MG63 (cell line): ENCODE data around the gene MVB12A. TPM values are rescaled to one million over a fixed set of nuclear protein-coding genes. Genes with fewer than 3 reads are reported as not detected.

Source experiments
- DNase-seq: peaks from one replicate; pipeline ENCODE4 v3.0.0-alpha.2; 2020
- H3K27me3 ChIP-seq: fragments of 250-450 bp; sonication (Bioruptor Pico); 2 replicates; pipeline ENCODE4 v1.5.1; 2020; ENCODE audit warnings: mild to moderate bottlenecking, moderate library complexity
- H3K36me3 ChIP-seq: fragments of 250-450 bp; sonication (Bioruptor Pico); 2 replicates; pipeline ENCODE4 v1.5.1; 2020; ENCODE audit warnings: mild to moderate bottlenecking, moderate library complexity
- H3K4me3 ChIP-seq: fragments of 250-450 bp; sonication (Bioruptor Pico); 2 replicates; pipeline ENCODE4 v1.5.1; 2020; ENCODE audit warnings: mild to moderate bottlenecking, moderate library complexity
- H3K9me3 ChIP-seq: fragments of 250-450 bp; sonication (Bioruptor Pico); 2 replicates; pipeline ENCODE4 v1.5.1; 2020; ENCODE audit warnings: mild to moderate bottlenecking, moderate library complexity
- total RNA-seq: library from RNA; depleted of rRNA; stranded (reverse); fragments of >200 nt; shearing (Covaris generic); gene quantifications from 2 replicates; pipeline ENCODE4 v1.2.3, GENCODE V29; 2014; ENCODE audit warnings: low replicate concordance; rRNA removed

The MVB12A gene
- total RNA-seq = 28.8 and 78.4 TPM in 2 replicates

DNA sequence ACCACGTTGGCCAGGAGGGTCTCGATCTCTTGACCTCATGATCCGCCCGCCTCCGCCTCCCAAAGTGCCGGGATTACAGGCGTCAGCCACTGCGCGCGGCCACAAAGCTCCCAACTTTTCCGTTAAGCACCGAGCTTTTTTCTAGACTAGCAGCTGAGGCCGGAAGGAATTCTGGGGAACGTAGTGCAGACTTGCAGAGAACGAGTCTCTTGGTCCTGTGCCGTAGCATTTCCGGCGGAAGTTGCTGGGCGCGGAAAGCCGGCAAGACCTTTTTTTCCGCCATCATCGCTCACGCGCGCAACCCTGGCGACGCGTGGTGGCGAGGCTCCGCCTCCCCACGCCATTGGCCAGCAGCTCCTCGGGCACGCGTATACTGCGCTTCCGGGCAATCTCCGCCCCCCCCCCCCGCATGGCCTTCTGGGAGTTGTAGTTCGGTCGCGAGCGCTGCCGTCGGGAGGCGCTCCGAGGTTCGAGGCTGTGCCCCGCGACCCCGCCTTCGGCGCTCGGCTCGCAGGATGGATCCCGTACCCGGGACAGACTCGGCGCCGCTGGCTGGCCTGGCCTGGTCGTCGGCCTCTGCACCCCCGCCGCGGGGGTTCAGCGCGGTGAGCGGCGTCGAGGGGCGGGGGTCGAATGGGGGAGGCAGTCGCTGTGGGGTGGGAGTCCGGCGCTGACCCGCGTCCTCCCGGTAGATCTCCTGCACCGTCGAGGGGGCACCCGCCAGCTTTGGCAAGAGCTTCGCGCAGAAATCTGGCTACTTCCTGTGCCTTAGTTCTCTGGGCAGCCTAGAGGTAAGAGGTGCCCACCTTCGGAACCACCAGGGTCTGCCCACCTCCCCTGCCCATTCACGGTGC is at the start of gene MVB12A:
Gene MVB12A, plus strand, starts transcription at position 427 of the 854 bp plus-strand sequence. Its CDS starts 89 bp downstream, at position 516.
- Histone ChIP-seq H3K27me3 (no peaks in the 10 kb centered on the region), H3K4me3 (peak within 1 kb of the TSS; percentile 73), H3K36me3 (peaks cover 14% of the 10 kb centered on the region), H3K9me3 (no peaks in the 10 kb centered on the region)
- DNase-seq = peak; percentile 99

GRCh38 chr19:17376935-17377600 is 42.8 kb upstream of the MVB12A start, which contains the start of gene PLVAP:
Gene PLVAP, minus strand, starts transcription at chr19:17377342. Its CDS starts 54 bp downstream, at chr19:17377288.
- no peak within 1 kb of the TSS for H3K4me3 ChIP-seq
- H3K36me3 ChIP-seq = no peaks in the 10 kb centered on the region
- no peaks in the 10 kb centered on the region for H3K27me3 ChIP-seq
- no peak for DNase-seq
- H3K9me3 ChIP-seq = peaks cover 4% of the 10 kb centered on the region; the same call in 1 of the 2 replicates

- H3K36me3 ChIP-seq = no peaks in the 10 kb centered on the region
- no peaks in the 10 kb centered on the region for H3K27me3 ChIP-seq
- H3K4me3 ChIP-seq = no peak overlapping the region
- DNase-seq = no peak
- peaks cover 4% of the 10 kb centered on the region; the same call in 1 of the 2 replicates for H3K9me3 ChIP-seq
Observed at GRCh38 chr19:17378271-17378670, 41.6 kb upstream of the MVB12A start.

DNA sequence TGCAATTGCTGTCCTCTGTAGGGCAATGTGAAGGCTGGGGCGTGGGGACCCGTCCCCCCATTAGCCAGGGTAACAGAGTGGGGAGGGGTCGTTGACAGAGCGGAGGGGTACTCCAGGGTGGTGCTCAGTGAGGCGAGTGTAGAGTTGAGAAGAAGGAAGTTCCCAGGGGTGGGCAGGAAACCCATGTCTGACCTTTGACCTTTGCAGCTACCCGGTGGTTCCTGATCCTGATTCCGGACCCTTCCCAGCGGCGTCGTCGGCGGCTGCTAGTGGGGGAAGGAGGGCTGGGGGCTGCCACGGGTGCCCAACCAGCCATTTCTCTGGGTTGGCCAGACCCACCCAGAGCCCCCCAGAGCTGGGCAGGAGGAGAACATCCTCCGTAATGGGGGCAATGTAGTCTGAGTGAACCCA is 40.6 kb upstream of the MVB12A start:
- H3K36me3 ChIP-seq = no peaks in the 10 kb centered on the region
- DNase-seq = no peak
- no peaks in the 10 kb centered on the region for H3K27me3 ChIP-seq
- H3K4me3 ChIP-seq = no peak overlapping the region
- peaks cover 4% of the 10 kb centered on the region; the same call in 1 of the 2 replicates for H3K9me3 ChIP-seq

DNA sequence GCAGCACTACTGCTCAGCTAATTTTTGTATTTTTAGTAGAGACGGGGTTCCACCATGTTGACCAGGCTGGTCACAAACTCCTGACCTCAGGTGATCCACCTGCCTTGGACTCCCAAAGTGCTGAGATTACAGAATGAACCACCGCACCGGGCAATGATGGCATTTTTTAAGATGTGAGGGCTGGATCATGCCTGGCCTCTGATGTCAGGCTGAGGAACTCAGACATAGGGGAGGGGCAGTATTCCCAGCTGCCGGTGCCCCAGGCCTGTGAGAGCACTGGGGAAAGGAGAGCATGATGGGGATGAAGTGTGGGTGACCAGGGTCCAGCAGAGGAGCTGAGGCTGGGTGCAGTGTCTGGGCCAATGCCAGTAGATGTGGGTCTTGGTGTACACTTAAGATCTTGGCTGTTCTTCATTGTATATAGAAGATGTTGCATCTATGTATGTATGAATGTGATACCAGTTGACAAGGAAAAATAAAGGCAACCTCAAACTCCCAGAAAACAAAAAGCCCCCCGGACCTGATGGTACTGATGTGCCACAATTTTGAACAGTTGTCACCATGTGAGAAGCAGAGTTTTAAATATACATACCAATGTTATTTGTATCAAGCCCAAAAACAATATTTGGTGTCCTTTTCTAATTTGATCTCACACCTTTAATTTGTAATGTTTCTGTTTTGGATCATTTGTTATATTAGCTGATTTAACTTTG is 39.3 kb upstream of the MVB12A start:
- Histone ChIP-seq H3K36me3 (no peaks in the 10 kb centered on the region), H3K9me3 (peaks cover 4% of the 10 kb centered on the region; the same call in 1 of the 2 replicates), H3K4me3 (no peak overlapping the region), H3K27me3 (no peaks in the 10 kb centered on the region)
- no peak for DNase-seq

DNA sequence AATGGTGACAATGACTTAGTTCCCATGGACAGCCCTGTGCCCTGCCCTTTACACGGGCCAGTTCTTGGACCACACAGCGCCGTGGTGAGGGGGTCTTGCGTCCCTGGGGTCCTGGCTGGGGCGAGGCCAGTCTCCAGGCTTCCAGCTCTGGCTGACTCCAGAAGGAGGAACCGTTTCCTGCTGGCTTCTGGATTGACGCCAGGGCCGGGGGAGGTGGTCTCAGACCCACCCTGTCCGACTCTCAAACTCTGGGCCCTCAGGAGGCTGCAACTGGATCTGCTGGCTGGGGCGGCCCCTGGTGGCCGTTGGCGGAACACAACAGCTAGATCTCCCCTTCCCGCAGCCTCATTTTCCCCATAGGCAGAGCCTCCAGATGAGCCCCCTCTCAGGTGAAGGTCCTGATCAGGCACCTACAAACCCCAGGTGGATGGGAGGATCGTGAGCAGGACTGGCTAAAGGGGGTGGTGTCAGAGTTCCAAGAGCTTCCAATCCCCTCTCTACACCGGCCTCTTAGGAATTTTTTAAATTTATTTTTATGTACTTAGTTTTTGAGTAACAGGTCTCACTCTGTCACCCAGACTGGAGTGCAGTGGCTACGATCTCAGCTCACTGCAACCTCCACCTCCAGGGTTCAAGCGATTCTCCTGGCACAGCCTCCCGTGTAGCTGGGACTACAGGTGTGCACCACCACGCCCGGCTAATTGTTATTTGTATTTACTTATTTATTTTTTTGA is 33.8 kb upstream of the MVB12A start:
- DNase-seq = peak; percentile 60
- Histone ChIP-seq H3K4me3 (no peak overlapping the region), H3K36me3 (no peaks in the 10 kb centered on the region), H3K9me3 (peaks cover 15% of the 10 kb centered on the region), H3K27me3 (peaks cover 20% of the 10 kb centered on the region)

DNA sequence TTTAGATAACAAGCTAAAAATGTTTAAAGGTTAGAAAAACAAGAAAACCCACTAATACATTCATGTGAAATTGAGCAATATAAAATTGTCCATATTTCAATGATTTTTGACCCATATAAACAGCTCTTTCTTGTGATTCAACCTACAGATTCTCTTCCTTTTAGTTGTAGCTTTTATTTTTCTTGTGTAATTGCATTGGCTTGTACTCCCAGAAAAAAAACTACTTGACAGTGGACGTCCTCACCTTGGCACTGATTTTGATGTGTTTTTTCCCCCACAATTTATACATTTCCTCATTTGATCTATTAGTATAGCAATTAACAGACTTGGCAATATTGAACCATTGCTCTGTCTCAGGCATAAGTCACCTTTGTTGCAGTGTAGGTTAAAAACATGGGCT is 30.6 kb upstream of the MVB12A start:
- Histone ChIP-seq H3K9me3 (peaks cover 15% of the 10 kb centered on the region), H3K4me3 (no peak overlapping the region), H3K27me3 (peaks cover 20% of the 10 kb centered on the region), H3K36me3 (no peaks in the 10 kb centered on the region)
- no peak for DNase-seq

DNA sequence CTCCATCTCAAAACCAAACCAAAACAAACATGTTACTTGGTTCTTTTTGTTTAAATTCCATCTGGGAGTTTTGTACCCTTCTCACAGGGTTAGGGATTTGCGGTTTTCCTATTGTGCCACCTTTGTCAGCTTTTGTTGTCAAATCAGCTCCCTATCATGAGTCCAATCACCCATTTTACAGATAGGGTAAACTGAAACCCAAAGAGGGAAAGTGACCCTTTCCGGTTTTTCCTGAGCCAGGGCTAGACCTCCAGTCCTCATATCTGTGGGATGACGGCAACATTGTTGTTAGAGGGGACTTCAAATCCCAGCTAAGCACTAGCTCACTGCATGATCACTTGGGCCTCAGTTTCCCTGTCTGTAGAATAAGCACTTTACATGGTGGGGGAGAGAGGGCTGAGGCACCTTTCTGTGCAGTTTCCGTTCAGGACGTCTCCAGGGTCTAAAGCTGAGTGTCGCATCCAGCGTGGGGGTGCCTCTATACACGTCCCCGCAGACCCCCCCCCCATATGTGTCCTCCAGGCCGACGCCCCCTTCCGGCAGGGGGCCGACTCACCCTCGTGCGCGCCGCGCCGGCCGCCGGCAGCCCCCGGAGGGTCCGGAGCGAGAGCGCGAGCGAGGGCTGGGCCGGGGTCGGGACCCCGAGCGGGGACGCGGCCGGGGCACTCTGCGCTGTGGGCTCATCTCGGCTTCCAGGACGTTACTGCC is 29.7 kb upstream of the MVB12A start:
- DNase-seq = no peak

GRCh38 chr19:17390665-17391370 is 29.0 kb upstream of the MVB12A start:
- Histone ChIP-seq H3K27me3 (peaks cover 20% of the 10 kb centered on the region), H3K4me3 (peak overlapping the region; percentile 43), H3K36me3 (peaks cover 4% of the 10 kb centered on the region; the same call in 1 of the 2 replicates), H3K9me3 (peaks cover 15% of the 10 kb centered on the region)
- DNase-seq = peak; percentile 96

More for the DNA sequence above, 29.7 kb upstream of the MVB12A start:
- Histone ChIP-seq H3K36me3 (no peaks in the 10 kb centered on the region), H3K4me3 (peak overlapping the region; percentile 43), H3K27me3 (peaks cover 20% of the 10 kb centered on the region), H3K9me3 (peaks cover 15% of the 10 kb centered on the region)

DNA sequence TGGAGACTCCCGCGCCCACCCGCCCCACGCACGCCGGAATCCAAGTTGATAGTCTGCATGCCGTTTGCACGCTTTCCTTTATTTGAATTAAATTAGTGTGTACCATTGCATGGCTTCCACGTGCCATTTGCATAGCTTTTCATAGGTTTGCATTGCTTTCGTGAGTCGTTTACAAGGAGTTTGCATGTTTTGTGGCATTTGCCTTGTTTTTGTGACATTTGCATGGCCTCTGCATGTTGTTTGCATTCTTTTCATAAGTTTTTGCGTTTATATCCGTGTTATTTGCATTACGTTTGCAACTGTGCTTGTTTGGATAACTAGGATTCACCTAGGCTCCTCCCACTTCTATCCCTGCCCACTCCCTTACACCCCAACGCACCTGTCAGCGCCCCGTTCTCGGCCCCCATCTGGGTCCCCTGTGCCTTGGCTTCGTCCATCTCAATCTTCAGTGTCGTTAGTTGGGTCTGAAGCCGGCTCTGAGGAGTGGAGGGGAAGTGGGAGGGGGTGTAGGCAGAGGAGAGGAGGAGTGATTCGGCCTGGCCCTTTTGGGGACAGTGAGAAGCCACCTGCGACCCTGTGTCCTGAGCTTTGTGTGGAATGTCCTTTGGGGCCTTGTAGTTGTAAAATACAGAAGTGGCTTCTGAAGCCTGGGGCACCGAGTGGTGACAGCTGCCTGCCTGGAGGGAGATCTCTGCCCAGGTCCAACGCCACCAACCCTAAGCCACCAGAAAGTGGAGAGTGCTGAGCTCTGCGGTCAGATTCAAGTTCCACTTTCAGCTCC is 28.3 kb upstream of the MVB12A start:
- no peak for DNase-seq
- H3K27me3 ChIP-seq = peaks cover 20% of the 10 kb centered on the region
- peak overlapping the region; percentile 30 for H3K4me3 ChIP-seq
- peaks cover 4% of the 10 kb centered on the region; the same call in 1 of the 2 replicates for H3K36me3 ChIP-seq
- H3K9me3 ChIP-seq = peaks cover 15% of the 10 kb centered on the region

DNA sequence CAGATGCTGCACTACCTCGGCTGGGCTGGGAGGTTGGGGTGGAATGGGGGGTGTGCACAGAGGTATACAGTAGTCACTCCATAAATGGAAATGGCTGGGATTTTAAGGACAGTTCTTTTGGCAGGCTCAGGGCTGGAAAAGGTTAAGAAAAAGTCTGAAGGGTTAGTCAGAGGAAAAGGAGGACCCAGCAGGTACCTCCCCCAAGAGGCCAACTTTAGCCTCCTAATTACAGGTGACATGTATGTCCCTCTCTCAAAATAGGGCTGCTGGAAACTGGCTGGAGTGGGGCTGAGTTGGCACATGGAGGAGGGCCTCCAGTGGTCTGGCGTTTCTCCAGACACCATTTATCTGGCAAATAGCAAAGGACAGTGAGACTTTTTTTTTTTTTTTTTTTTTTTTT is 26.8 kb upstream of the MVB12A start:
- peaks cover 15% of the 10 kb centered on the region for H3K9me3 ChIP-seq

DNA sequence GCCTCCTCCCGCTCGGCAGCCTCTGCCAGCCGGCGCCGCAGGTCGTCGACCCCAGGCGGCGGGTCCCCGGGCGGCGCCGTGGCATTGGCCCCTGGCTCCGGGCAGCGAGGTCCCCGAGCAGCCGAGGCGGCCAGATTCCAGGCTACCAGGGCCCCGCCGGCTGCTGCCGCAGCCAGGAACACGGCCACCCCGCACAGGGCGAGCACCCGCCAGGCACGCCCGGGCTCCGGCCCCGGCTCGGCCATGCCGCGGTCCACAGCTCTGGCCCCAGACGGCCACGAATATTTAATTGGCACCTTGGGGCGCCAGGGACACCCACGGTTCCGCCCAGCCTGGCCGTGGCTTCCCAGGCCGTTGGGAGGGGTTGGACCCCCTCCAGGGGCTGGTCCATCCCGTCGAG is 25.9 kb upstream of the MVB12A start, which contains the start of gene CCDC194:
Gene CCDC194, minus strand, starts transcription at position 283 of the 400 bp plus-strand sequence. Its CDS starts 38 bp downstream, at position 245.
- Histone ChIP-seq H3K9me3 (peaks cover 12% of the 10 kb centered on the region), H3K27me3 (peaks cover 12% of the 10 kb centered on the region)
- DNase-seq = no peak

More for the DNA sequence above, 26.8 kb upstream of the MVB12A start:
- peak; percentile 26 for DNase-seq
- no peak overlapping the region for H3K4me3 ChIP-seq
- peaks cover 17% of the 10 kb centered on the region for H3K27me3 ChIP-seq
- peaks cover 14% of the 10 kb centered on the region for H3K36me3 ChIP-seq

DNA sequence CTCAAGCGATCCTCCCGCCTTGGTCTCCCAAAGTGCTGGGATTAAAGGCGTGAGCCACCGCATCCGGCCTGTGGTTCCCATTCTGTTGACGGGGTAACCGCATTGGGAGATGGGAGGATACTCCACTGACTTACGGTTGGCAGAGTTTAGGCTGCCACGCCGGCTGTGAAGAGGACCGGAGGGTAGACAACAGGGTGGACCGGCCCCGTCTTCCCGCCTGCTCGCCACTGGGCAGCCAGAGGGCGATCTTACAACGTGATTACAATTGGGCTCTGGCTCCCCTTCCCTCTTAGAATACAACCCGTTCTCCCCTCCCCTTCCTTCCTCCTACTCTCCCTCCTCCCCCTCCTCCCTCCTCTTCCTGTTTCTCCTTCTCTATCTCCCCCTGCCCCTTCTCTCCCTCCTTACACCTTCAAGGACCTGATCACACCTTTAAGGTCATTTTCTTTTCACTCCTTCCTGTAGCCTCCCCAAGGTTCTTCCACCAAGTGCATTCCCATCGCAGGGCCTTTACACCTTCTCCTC is 24.9 kb upstream of the MVB12A start:
- Histone ChIP-seq H3K4me3 (no peak overlapping the region), H3K9me3 (peaks cover 2% of the 10 kb centered on the region; the same call in 1 of the 2 replicates), H3K36me3 (peaks cover 25% of the 10 kb centered on the region), H3K27me3 (peaks cover 3% of the 10 kb centered on the region)
- DNase-seq = peak; percentile 76

More for the DNA sequence above, 25.9 kb upstream of the MVB12A start, which contains the start of gene CCDC194:
- no peak within 1 kb of the TSS for H3K4me3 ChIP-seq
- H3K36me3 ChIP-seq = peaks cover 18% of the 10 kb centered on the region
